ENCODE measurements around the gene ADM5.

Gene ADM5

GRCh38 chr19:49660338-49660961 lies 28.9 kb upstream of the ADM5 start:
- Histone ChIP-seq H3K36me3 (ENCODE audit: control insufficient read depth, insufficient read depth, low read length, severe bottlenecking) (peaks cover 67% of the 10 kb centered on the region), H3K27me3 (replicated peaks; ENCODE audit: control insufficient read depth, insufficient read depth, low read length) (no peaks in the 10 kb centered on the region), H3K4me3 (ENCODE audit: low read length) (no peak overlapping the region), H3K4me1 (ENCODE audit: control insufficient read depth, insufficient read depth, low read length) (peaks cover 11% of the 10 kb centered on the region), H3K9ac (ENCODE audit: low read length) (no peak overlapping the region), H3K9me3 (ENCODE audit: control insufficient read depth, low read length) (no peaks in the 10 kb centered on the region)
- no peak for DNase-seq (ENCODE audit: low read depth)

GRCh38 chr19:49662011-49662410 lies 27.4 kb upstream of the ADM5 start:
- Histone ChIP-seq H3K4me1 (ENCODE audit: control insufficient read depth, insufficient read depth, low read length) (peaks cover 17% of the 10 kb centered on the region), H3K9ac (ENCODE audit: low read length) (no peak overlapping the region), H3K27me3 (replicated peaks; ENCODE audit: control insufficient read depth, insufficient read depth, low read length) (no peaks in the 10 kb centered on the region), H3K4me3 (ENCODE audit: low read length) (no peak overlapping the region), H3K9me3 (ENCODE audit: control insufficient read depth, low read length) (no peaks in the 10 kb centered on the region), H3K36me3 (ENCODE audit: control insufficient read depth, insufficient read depth, low read length, severe bottlenecking) (peaks cover 52% of the 10 kb centered on the region)
- no peak for DNase-seq (ENCODE audit: low read depth)

- no peaks in the 10 kb centered on the region for H3K9me3 ChIP-seq (ENCODE audit: control insufficient read depth, low read length)
- peaks cover 42% of the 10 kb centered on the region for H3K36me3 ChIP-seq (ENCODE audit: control insufficient read depth, insufficient read depth, low read length, severe bottlenecking)
- DNase-seq (ENCODE audit: low read depth) = no peak
- peaks cover 17% of the 10 kb centered on the region for H3K4me1 ChIP-seq (ENCODE audit: control insufficient read depth, insufficient read depth, low read length)
- H3K4me3 ChIP-seq (ENCODE audit: low read length) = no peak overlapping the region
- no peaks in the 10 kb centered on the region for H3K27me3 ChIP-seq (replicated peaks; ENCODE audit: control insufficient read depth, insufficient read depth, low read length)
- no peak overlapping the region for H3K9ac ChIP-seq (ENCODE audit: low read length)
These were observed 26.2 kb upstream of the ADM5 start for GRCh38 chr19:49663224-49663623.

- Histone ChIP-seq H3K9ac (ENCODE audit: low read length) (peak overlapping the region; percentile 91), H3K27me3 (replicated peaks; ENCODE audit: control insufficient read depth, insufficient read depth, low read length) (no peaks in the 10 kb centered on the region), H3K9me3 (ENCODE audit: control insufficient read depth, low read length) (no peaks in the 10 kb centered on the region), H3K4me1 (ENCODE audit: control insufficient read depth, insufficient read depth, low read length) (peaks cover 17% of the 10 kb centered on the region), H3K4me3 (ENCODE audit: low read length) (peak overlapping the region; percentile 88), H3K36me3 (ENCODE audit: control insufficient read depth, insufficient read depth, low read length, severe bottlenecking) (peaks cover 33% of the 10 kb centered on the region)
- peak; percentile 96 for DNase-seq (ENCODE audit: low read depth)
These were observed 25.0 kb upstream of the ADM5 start for GRCh38 chr19:49664171-49665035.

- H3K4me3 ChIP-seq (ENCODE audit: low read length) = peak overlapping the region; percentile 88
- no peaks in the 10 kb centered on the region for H3K27me3 ChIP-seq (replicated peaks; ENCODE audit: control insufficient read depth, insufficient read depth, low read length)
- H3K9ac ChIP-seq (ENCODE audit: low read length) = peak overlapping the region; percentile 91
- peaks cover 27% of the 10 kb centered on the region for H3K36me3 ChIP-seq (ENCODE audit: control insufficient read depth, insufficient read depth, low read length, severe bottlenecking)
- no peak for DNase-seq (ENCODE audit: low read depth)
- peaks cover 17% of the 10 kb centered on the region for H3K4me1 ChIP-seq (ENCODE audit: control insufficient read depth, insufficient read depth, low read length)
- H3K9me3 ChIP-seq (ENCODE audit: control insufficient read depth, low read length) = no peaks in the 10 kb centered on the region
These were observed 24.4 kb upstream of the ADM5 start for GRCh38 chr19:49665036-49665350.

DNA sequence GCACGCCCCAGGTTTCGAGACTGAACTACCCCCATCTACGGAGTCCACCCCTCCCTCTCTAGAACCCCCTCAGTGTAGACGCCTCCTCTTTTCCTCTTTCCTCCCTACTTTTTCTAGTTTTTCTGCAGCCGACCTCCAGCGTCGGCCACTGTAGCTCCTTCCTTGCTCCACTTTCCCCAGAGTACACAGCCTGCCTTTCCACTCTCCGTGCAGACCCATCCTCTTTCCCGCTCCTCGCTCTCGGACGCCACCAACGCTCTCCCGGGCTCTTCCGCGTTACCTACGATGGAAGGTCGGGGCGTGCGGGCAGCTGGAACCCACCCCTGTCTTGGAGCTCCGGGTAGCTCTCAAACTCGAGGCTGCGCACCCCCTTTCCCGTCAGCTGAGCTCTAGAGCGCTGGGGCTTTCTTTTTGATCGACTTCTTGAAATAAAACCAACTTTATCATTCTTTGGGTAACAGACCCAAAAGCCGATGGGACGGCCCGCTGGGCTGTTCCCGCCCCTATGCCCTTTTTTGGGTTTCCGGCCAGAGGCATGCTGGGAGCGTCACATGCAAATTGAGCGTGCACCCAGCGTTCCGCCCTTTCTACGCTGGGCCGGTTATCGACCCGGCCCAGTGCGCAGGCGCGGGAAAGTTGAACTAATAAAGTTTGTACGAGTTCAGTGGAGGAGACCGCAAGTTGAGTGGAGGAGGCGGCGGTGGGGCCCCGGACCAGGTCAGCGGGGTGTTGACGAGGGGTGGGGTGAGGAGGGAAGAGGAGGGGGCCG lies 23.9 kb upstream of the ADM5 start, which contains the start of the genes BCL2L12 and IRF3:
TSS of gene BCL2L12 (plus strand) at position 583 of the 769 bp plus-strand sequence. CDS start 760 bp downstream, outside the sequence.
TSS of gene IRF3 (minus strand) at position 507 of the 769 bp plus-strand sequence. CDS start 1,019 bp downstream, outside the sequence.
- Histone ChIP-seq H3K9me3 (ENCODE audit: control insufficient read depth, low read length) (no peaks in the 10 kb centered on the region), H3K36me3 (ENCODE audit: control insufficient read depth, insufficient read depth, low read length, severe bottlenecking) (peaks cover 21% of the 10 kb centered on the region), H3K27me3 (replicated peaks; ENCODE audit: control insufficient read depth, insufficient read depth, low read length) (no peaks in the 10 kb centered on the region), H3K4me3 (ENCODE audit: low read length) (peak within 1 kb of the TSS; percentile 88), H3K9ac (ENCODE audit: low read length) (peak within 1 kb of the TSS; percentile 91), H3K4me1 (ENCODE audit: control insufficient read depth, insufficient read depth, low read length) (peaks cover 17% of the 10 kb centered on the region)
- DNase-seq (ENCODE audit: low read depth) = peak; percentile 99

DNA sequence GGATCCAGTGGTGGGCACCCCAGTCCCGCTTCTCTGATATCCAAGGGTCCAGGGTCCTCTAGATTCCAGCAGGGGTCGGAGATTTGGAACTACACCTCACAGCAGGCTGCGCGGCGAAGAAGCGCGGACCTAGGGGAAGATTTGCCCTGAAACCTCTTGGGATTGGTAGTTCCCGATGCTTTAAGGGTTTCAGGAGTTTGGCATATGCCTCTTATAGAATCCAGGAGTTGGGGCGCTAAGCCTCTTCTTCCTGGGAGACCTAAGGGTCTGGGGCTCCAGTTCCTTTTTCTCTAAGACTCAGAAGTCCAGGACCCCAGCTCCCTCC lies 23.3 kb upstream of the ADM5 start:
- Histone ChIP-seq H3K36me3 (ENCODE audit: control insufficient read depth, insufficient read depth, low read length, severe bottlenecking) (peaks cover 17% of the 10 kb centered on the region), H3K9me3 (ENCODE audit: control insufficient read depth, low read length) (no peaks in the 10 kb centered on the region), H3K9ac (ENCODE audit: low read length) (peak overlapping the region; percentile 91), H3K4me1 (ENCODE audit: control insufficient read depth, insufficient read depth, low read length) (peaks cover 17% of the 10 kb centered on the region), H3K27me3 (replicated peaks; ENCODE audit: control insufficient read depth, insufficient read depth, low read length) (no peaks in the 10 kb centered on the region), H3K4me3 (ENCODE audit: low read length) (peak overlapping the region; percentile 88)
- no peak for DNase-seq (ENCODE audit: low read depth)

- H3K36me3 ChIP-seq (ENCODE audit: control insufficient read depth, insufficient read depth, low read length, severe bottlenecking) = peaks cover 5% of the 10 kb centered on the region
- no peaks in the 10 kb centered on the region for H3K9me3 ChIP-seq (ENCODE audit: control insufficient read depth, low read length)
- H3K4me1 ChIP-seq (ENCODE audit: control insufficient read depth, insufficient read depth, low read length) = peaks cover 23% of the 10 kb centered on the region
- no peak for DNase-seq (ENCODE audit: low read depth)
- H3K4me3 ChIP-seq (ENCODE audit: low read length) = no peak overlapping the region
- H3K9ac ChIP-seq (ENCODE audit: low read length) = no peak overlapping the region
- no peaks in the 10 kb centered on the region for H3K27me3 ChIP-seq (replicated peaks; ENCODE audit: control insufficient read depth, insufficient read depth, low read length)
These were observed 21.9 kb upstream of the ADM5 start for GRCh38 chr19:49667473-49667872.

DNA sequence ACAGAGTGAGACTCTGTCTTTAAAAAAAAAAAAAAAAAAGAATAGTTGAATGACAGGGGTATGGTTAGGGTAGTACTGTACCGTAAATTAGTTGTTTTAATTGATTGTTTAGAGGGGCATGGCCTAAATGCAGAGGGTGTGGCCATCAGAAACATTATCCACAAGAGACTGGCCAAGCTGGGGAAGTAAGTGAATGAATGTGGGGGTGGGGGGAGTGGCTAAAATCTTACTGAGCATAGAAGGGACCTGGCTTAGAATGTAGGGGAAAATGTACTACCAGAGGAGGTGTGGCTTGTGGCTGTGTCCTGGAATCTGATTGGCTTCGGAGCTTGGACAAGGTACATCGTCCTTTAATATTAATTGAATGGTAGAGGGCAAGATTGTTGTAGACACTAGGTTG lies 19.9 kb upstream of the ADM5 start:
- Histone ChIP-seq H3K9ac (ENCODE audit: low read length) (no peak overlapping the region), H3K36me3 (ENCODE audit: control insufficient read depth, insufficient read depth, low read length, severe bottlenecking) (no peaks in the 10 kb centered on the region), H3K27me3 (replicated peaks; ENCODE audit: control insufficient read depth, insufficient read depth, low read length) (no peaks in the 10 kb centered on the region), H3K4me1 (ENCODE audit: control insufficient read depth, insufficient read depth, low read length) (peaks cover 17% of the 10 kb centered on the region), H3K9me3 (ENCODE audit: control insufficient read depth, low read length) (no peaks in the 10 kb centered on the region), H3K4me3 (ENCODE audit: low read length) (no peak overlapping the region)
- no peak for DNase-seq (ENCODE audit: low read depth)

- no peaks in the 10 kb centered on the region for H3K9me3 ChIP-seq (ENCODE audit: control insufficient read depth, low read length)
- H3K4me1 ChIP-seq (ENCODE audit: control insufficient read depth, insufficient read depth, low read length) = peaks cover 6% of the 10 kb centered on the region
- H3K4me3 ChIP-seq (ENCODE audit: low read length) = no peak overlapping the region
- H3K27me3 ChIP-seq (replicated peaks; ENCODE audit: control insufficient read depth, insufficient read depth, low read length) = no peaks in the 10 kb centered on the region
- peak; percentile 91 for DNase-seq (ENCODE audit: low read depth)
- peak overlapping the region; percentile 67 for H3K9ac ChIP-seq (ENCODE audit: low read length)
- no peaks in the 10 kb centered on the region for H3K36me3 ChIP-seq (ENCODE audit: control insufficient read depth, insufficient read depth, low read length, severe bottlenecking)
These were observed 17.1 kb upstream of the ADM5 start for GRCh38 chr19:49672131-49672919.

Measured in adipocyte (in vitro differentiated cells).